ENCODE results near the gene GMPPB. TPM values are rescaled to one million over a fixed set of nuclear protein-coding genes. Genes with fewer than 3 reads are reported as not detected.

GMPPB gene
- polyA plus RNA-seq, 1 donor = 14.1 TPM

DNA sequence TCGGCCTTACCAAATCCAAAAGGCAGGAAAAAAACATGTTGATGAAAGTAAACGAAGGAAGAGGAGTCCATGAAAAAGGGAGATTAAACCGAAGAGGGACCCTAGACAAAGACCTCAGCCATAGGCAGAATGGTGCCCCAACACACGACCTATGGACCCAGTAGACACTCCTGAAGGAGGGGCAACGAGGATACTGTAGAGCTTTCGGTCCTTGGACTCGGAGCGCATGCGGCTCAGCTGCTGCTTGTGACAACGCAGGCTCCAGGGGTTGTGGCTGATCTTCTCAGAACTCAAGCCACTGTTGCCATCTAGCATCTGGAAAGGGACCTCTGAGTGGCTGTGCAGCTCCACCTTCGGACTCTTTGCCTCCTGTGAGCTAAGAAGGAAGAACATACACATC, 8.8 kb upstream of the GMPPB start:
- no peak for DNase-seq

DNA sequence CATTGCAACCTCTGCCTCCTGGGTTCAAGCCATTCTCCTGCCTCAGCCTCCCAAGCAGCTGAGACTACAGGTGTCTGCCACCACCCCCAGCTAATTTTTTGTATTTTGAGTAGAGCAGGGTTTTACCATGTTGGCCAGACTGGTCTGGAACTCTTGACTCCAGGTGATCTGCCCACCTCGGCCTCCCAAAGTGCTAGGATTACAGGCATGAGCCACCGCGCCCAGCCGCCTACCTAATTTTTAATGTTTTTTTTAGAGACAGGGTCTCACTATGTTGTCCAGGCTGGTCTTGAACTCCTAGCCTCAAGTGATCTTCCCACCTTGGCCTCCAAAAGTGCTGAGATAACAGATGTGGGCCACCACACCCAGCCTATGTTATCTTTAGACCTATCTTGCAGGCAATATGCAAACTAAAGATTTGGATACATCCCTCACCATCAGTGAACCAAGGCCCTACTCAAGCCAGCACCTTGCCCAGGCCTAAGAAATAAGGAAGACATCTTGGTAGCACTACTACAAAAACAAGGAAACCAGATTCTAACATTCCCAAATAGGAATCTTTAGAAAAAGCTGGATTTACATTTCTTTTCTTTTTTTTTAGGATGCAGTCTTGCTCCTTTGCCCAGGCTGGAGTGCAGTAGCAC, 6.3 kb upstream of the GMPPB start:
- DNase-seq = no peak

DNA sequence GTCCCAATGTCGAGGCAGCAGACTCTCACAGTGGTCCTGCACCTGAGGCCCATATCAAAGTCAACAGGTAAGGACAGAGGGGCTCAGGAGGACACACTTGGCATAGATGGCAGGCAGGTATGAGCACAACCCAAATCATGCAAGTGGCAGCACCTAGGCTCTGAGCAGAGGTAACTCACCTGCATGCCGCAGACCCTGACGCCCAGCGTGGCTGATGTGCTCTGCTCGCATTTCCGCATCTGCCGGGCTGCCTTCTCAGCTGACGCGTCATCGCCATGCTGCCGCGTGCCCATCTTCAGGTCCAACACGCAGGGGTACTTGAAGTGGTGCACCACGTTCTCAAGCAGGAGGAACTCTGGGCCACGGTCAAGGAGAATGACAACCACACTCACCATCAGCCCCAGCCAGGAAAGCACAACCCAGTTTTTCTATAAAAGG, 4.2 kb upstream of the GMPPB start:
- no peak for DNase-seq

DNA sequence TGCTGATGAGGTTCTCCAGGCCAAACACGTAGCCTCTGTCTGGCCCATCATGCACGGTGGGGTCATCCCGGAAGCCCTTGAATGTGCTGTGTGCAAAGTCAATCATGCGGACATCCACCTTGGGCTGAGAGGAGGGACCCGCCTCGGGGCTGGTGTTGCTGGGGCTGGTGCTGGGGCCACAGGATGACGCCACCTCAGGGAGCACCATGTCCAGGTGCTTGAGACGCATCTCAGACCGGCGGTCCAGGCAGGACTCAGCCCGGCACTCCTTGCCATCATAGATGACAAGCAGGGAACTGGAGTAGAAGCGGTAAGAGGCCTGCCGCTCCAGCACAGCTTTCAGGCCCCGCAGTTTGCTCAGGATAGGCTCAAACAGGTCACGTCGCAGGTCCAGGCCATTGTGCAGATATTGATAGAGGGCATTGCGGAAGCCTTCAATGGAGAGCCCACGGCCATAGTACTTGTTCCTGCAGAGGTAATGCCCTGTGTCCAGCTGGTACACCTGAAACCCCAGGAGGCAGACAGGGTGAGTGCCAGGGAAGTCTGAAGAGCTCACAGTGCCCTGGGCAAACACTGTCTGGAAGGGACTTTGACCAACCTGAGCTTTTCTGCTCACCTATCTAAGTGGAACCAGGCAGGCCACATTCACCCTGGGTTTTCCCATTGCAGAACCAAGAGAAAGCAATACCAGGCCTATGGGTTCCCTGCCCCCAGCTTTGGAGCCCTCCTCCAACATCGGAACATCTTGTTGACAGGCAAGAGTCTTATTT, 3.6 kb upstream of the GMPPB start:
- no peak for DNase-seq

DNA sequence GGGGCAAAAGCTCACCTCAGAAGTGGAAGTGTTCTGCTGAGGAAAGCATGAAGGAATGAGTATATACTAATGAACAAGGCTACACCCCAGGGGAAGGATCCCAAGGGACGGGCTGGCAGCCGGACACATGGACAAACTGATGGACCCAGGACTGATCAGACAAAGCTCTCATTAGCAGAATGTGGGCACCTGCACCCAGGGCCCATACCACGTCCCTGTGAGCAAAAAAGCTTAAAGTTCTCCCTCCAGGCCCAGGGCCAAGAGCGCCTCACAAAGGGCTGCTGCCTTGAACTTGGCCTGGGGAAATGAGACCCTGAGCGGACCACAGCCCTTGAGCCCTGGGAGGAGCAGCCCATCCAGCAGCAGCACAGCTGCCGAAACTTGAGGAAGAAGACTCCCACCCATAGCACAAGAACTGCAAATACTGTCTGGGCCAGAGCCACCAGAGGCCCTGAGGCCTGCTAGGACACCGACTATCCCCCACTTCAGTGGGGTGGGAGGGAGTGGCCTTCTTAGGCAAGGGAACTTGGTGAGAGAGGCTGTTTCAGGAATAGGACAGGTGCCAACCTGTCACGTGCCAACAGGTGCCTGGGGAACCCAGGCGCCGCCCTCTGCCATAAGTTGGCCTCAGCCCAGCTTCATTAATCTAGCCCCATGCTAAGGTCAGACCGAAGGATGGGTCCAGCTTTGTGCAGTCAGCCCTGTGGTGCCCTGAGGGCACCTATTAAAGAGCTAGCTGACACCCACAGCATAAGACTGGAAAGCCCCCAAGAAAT, 2.3 kb upstream of the GMPPB start:
- DNase-seq = no peak

DNA sequence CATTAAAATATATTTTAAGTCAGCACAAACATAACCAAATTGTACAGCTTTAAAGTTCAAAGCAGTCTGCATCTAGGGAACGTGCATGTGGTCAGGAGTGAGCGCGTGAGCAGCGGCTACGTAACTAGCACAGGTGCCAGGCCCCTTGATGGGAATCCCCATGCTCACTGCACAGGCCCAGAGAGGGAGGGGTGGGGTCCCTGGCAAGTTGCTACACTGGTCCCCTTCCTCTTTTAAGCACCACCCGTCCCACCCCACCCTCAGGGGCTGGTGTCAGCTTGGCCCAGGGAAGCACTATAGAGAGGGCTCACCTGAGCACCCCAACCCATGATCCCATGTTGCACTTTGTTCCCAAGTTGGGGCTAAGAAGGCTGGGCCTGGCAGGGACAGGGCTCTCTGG, 835 bp upstream of the GMPPB start:
- DNase-seq = no peak

DNA sequence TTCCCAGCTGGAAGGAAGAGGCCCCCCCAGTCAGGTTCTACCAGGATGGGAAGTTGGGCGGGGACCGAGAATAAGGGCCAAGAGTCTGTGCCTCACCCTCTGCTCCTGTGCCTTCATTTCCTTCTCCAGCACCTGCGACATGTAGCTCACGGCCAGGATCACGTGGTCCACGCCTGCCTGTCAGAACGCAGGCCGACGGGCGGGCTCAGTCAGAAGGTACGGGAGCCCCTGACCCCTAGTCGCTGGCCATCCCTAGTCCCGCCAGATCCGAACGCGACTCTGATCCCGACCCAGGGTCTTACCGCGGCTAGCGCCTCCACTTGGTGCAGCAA, 489 bp downstream of the GMPPB start:
- peak; percentile 6 for DNase-seq

DNA sequence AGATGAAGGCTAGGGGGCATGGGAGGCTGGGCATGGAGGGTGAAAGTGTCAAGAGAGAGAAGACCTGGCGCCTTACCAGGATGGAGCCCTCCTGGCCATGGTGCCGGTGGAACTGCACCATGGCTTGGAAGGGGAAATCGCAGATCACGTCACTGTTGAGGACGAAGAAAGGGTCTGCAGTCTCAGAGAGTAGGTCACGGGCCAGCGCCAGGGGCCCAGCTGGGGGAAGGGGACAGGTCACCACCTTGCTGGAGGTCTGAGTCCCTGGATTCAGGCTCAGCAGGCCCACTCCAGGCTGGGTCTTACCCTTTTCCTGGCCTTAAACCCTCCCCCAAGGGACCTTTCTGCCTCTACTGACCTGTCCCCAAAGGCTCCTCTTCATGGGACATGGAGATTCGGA, 855 bp downstream of the GMPPB start:
- no peak for DNase-seq

DNA sequence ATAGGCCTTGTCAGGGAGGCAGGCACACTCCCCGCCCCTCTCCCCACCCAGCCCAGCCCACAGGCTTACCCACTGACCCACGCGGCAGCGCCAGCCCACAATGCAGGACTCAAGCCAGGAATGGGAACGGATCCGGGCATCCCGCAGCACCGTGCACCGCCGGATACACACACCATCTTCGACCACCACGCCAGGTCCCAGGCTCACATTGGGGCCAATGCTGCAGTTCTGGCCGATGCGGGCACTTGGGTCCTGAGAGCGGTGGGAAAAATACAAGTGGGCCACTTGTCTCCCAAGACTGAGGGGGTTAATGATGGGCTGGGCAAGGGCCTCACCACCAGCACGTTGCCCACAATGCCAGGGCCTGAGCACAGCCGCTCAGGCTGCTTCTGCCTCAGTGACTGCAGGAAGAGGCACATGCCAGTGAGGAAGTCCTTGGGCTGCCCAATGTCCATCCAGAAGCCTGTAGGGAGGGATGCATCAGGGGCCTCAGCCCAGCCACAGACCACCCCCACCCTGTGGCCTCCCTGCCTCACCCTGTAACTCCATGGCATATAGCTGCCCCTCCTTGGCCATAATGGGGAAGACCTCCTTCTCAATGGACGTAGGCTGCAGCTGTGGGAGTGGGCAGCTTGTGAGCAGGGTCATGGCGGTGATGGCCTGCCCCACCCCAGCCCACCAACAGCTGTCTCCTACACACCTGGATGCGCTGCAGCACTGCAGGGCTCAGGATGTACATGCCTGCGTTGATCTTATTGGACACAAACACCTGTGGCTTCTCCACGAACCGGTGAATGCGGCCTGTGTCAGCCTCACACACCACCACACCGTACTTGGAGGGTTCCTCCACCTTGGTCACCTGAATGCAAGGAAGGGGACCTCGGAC, 1.6 kb downstream of the GMPPB start:
- DNase-seq = no peak

DNA sequence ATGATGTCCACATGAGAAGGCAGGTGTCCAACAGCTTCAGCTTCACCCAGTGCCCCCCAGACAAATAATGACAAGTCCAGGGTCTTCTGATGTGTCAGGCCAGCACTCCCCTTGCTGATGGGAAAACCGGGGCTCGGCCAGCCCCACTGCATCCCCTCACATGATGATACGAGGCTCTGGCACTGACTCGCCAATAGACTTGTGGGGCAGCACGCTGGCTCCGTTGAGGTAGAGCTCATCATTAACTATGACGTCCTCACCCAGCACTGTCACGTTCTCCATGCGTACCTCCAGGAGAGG, 2.2 kb downstream of the GMPPB start:
- no peak for DNase-seq

DNA sequence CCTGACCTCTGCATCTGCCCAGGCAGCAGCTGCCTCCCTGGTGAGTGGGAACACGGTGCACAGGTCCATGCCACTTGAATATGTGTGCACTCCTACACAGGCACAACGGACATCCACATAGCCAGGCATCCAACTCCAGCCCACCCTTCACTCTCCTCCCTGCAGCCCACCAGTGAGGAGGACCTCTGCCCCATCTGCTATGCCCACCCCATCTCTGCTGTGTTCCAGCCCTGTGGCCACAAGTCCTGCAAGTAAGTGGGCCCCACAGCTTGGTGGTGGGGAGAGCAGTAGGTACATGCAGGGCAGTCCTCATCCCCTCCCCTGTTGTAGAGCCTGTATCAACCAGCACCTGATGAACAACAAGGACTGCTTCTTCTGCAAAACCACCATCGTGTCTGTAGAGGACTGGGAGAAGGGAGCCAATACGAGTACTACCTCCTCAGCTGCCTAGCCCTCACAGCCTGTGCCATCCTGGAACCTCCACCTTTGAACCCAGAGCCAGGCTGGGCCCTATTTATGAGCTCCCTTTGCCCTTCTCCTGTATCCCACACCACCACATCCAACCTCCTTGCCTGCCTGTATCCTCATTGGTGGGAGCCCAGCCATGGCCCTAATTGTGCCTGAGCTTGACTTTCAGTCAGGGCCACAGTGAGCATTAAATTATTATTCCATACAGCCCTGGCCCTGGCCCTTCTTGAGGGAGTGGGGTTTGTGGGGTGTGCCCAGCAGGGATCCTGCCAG, 2.7 kb downstream of the GMPPB start:
- DNase-seq = no peak

DNA sequence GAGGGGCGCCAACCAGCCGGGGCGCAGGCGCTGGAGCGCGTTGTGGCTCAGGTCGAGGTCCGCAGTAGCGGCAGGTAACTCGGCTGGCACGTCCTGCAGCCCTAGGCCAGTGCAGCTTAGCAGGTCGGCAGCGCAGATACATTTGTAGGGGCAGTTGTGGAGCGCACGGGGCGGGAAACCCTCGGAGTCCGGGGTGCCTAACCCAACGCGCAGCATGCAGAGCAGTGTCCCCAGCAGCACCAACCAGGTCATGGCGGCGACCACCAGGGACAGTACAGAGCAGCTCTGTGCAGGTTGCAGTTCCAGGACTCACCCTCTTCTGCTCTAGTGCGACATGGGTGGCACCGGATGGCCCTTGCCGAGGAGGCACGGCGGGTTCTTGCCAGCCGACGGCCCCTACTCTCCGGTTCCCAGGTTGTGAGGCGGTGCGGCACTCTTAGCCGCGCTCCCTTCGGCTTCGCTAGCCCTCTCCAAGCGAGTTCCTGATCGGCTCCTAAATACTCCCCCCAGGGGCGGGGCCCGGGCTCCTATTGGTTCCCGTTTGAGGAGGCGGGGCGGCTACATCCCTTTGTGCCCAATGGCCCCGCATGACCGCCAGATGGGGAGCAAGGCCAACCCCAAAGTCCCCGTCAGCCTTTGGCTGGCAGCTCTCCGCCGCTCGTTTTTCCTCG, 4.4 kb downstream of the GMPPB start, which contains the start of gene AMIGO3:
Gene AMIGO3 (minus strand): TSS at position 471 of the 671 bp plus-strand sequence. CDS start 219 bp downstream, at position 252.
- peak; percentile 91 for DNase-seq

DNA sequence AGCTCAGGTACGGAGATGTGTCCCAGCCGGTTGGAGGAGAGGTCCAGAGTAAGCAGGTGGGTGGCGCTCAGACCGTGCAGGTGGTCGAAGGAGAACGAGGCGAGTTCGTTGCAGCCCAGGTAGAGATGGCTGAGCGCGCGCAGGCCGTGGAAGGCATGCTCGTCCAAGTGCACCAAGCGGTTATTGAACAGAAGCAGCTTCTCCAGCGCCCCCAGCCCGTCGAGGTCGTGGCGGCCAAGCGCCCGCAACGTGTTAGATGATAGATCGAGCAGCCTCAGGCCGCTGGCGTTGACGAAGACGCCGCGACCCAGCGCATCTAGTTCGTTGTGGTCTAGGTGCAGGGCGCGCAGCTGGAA, 4.9 kb downstream of the GMPPB start:
- peak; percentile 8 for DNase-seq

DNA sequence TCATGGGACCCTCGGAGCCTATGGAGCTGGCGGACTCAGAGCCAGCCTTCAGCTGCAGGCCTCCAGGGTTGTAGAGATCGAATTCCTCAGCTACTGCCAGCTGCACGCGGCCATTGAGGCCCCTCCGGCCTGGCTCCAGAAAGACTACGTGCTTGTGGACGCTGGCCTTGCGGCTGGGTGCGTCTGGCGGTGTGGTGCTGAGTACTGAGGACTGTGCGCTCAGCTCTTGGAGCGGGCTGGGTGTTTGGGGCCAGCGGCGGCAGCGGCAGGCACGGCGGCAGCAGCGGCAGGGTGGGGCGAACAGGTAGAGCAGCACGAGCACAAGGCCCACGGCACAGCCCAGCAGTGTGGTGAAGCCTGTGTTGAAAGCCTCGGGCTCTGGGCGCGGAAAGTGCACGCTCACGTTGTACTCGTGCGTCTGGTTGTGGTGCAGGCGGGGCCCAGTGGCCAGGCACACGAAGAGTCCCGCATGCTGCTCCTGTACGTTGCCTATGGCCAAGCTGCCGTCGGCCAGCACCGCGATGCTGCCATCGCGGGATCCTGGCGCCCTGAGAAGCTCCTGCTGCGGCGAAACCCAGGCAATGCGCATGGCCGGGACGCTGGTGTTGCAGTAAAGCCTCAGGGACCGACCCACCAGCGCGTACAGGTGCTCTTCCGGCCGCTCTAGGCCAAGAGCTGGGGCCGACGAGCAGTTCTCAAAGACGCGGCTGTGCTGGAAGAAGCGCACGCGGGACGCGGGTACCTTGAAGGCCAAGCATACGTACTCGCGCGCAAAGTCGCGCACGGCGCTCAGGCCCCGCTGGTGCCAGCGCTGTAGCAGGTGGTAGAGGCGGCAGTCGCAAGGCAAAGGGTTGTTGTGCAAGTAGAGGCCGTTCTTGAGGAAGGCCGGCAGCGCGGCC, 5.5 kb downstream of the GMPPB start:
- DNase-seq = peak; percentile 6

DNA sequence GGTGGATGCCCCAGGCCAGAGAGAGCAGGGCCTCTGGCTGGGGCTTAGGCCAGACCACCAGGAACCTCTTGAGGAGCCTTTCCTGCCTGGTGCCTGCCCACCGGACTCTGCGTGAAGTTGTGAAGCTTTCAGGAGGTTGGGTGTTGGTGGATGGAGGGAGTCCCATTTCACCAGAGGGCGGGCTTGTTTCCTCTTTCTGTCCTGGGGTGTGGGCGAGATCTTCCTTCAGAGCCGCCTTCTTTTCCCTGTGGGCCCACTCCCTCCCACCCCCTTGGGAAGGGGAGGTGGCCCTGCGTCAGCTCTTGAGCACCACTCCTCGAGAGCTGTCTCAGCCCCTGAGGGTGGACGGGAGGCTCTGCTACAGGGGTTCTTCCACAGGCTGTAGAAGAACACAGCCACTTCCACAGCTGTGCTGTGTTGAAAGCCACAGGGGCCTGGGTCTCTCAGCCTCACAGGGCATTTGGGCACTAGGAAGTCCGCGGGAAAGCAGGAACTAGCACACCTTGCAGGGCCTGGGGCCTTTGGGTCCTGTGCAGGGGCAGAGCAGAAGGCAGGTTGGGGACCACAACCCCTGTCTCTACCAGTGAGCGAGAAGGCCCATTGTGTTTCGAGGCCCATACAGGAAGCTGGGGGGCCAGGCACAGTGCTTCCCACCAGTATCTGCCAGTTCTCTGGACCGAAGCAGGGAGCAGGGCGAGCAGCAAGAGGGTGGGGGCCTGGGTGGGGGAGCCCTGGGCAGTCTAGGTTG, 6.4 kb downstream of the GMPPB start:
- DNase-seq = no peak

DNA sequence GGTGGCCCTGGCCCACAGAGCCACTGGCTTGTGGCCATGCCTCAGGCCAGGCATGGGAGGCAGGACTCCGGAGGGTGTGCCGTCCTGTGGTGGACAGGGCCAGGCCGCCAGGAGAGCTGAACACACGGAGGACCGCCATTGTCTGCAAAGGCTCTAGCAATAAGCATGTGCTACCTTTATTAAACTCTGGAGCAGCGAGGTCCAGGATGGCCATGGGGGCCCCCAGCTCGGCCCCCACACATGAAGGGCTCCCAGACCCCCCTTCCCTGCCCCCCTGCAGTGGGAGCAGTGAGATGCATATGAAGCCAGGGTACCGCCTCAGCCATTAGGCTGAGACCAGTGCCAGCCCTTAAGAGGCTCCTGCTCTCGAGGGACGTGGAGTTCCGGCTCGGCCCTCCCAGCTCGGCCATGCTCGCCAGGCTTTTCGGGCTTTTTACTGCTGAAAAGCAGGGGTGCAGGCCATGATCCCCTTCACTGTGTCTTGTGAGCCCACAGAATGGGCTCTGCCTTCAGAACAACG, 7.0 kb downstream of the GMPPB start:
- no peak for DNase-seq

DNA sequence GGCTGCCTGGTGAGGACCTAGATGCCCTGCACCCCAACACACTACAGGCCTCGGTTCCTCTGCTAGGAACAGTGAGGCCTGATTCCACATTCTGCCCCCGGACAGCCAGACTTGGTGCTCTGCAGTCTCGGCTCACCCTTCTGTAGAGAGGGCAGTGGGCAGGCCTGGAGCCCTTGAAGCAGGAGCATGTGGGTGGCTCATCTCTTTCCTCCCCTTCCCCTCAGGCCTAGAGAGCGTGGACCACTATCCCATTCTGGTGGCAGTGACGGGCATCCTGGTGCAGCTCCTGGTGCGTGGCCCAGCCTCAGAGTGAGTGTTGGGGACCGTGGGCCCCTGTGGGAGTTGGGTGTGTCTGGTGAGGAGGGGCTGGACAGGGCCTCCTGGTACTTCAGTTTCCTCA, 7.6 kb downstream of the GMPPB start:
- DNase-seq = no peak

DNA sequence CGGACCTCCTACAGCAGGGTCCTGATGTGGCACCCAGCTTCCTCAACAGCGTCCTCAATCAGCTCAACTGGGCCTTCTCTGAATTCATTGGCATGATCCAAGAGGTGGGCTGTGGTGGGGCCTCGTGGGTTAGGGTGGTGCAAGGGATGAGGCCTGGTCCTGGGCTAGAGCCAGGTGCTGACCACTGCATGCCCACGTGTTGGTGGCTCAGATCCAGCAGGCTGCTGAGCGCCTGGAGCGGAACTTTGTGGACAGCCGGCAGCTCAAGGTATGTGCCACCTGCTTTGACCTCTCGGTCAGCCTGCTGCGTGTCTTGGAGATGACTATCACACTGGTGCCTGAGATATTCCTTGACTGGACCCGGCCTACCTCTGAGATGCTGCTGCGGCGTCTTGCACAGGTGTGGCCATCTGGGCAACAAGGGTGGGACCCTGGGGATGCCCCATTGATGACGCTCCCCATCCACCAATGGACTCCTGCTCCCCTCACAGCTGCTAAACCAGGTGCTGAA, 8.1 kb downstream of the GMPPB start:
- no peak for DNase-seq
